AML-193 (cell line): ENCODE data around the gene SMC1B.
"Not testable (repeated sequence)": the region's sequence is repeated elsewhere in the genome, so short reads cannot be mapped to it uniquely, and the experiment has no call there.

Source experiments
- DNase-seq, 2 experiments: peaks; one replicate each; lab custom pipeline; 2025; lab: John Stamatoyannopoulos, UW

SMC1B gene

GRCh38 chr22:45442116-45442515 is 28.7 kb upstream of the SMC1B start:
- DNase-seq = no peak

- peak in 1 of 2 experiments; percentile 20 for DNase-seq
Measured at GRCh38 chr22:45441138-45441537, 27.7 kb upstream of the SMC1B start.

DNA sequence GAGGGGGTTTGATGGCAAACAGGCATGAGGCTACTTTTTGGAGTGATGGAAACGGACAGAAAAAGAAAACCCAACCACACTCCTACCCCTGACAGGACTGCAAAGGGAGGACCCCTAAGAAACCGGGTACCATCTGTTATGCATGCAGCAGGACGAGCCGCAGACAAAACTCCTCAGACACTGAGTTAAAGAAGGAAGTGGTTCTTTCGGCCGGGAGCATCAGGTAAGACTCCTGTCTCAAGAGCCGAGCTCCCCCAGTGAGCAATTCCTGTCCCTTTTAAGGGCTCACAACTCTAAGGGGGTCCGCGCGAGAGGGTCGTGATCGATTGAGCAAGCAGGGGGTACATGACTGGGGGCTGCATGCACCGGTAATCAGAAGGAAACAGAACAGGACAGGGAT is 27.3 kb upstream of the SMC1B start:
- not testable (repeated sequence) for DNase-seq

GRCh38 chr22:45438336-45438735 is 24.9 kb upstream of the SMC1B start:
- DNase-seq = no peak

GRCh38 chr22:45436871-45437517 is 23.6 kb upstream of the SMC1B start:
- not testable (repeated sequence) for DNase-seq

GRCh38 chr22:45435544-45436139 is 22.2 kb upstream of the SMC1B start:
- DNase-seq = peak; percentile 73 to 76

DNA sequence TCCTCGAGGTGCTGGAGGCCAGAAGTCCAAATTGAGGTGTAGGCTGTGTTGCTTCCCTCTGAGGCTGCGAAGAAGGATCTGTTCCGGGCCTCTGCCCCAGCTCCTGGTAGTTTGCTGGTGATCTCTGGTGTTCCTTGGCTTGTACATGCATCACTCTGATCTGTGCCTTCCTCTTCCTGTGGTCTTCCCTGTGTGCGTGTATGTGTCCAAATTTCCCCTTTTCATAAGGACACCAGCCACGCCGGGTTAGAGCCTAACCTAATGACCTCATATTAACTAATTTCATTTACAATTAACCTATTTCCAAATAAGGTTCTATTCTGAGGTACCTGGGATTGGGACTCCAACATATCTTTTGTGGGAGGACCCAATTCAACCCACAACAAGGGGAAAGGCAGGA is 21.6 kb upstream of the SMC1B start:
- no peak for DNase-seq

GRCh38 chr22:45430871-45431270 is 17.5 kb upstream of the SMC1B start:
- DNase-seq = no peak

- no peak for DNase-seq
Measured at GRCh38 chr22:45429981-45430775, 16.8 kb upstream of the SMC1B start.

DNA sequence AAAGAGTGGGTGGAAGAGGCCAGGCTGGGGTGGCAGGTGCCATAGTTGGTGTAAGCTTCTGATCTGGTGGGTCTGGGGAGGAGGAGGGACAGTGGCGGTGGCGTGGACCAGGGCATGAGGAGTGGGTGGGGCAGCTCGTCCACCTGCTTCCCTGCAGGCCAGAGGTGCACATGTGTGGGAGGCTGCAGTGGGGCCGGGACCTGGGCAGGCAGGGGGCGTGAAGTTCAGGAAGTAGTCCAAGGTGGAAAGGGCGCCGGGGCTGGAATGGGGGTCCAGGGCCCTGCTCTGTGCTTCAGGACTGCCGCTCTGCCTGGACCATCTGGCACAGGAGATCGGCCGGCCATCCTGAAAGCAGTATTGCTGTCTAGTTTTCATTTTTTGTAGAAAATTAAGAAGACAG is 16.0 kb upstream of the SMC1B start:
- DNase-seq = no peak

DNA sequence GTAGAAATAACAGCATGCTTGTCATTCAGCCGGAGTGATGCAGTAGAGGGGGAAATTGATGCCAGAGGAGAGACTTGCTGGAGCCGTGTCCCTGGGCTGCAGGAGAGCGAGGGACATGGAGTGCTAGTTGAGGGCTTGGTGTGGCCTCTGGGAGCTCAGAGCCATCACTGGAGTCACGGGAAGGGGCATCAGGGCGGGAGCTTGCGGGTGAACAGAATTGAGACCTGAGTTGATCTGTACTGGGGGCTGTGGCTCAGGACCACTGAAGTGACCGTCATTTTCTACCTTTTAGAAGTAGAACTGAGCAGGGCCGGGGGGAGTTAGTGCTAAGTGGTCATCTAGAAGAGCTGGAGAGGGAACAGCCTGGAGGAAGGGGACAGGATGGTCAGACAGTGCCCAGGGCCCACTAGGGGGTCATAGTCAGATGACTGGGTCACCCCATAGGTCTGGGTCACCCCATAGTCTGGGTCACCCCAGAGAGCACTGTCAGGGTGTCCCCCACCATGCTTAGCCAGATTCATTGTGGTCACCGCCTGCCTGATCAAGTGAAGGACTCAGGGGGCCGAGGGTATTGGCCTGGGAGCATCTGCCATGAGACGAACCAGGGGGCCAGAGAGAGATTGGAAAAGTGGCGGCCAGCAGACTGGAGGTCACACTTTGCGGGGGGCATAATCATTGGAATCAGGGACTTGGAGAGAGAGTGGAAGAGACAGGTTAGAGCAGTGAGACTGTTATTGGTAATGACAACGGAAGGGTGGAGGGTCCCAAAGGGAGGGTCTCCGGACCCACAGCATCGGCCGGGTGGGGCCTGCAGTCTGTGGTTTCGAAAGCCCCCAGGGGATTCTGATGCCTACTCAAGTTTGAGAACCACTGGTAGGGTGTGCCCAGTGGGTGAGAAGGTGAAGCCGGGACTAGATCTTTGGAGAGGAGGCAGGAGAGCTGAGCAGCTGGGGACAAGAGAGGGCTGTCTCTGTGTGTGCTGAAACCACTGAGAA is 15.3 kb upstream of the SMC1B start:
- no peak for DNase-seq

- no peak for DNase-seq
Measured at GRCh38 chr22:45427114-45427513, 13.7 kb upstream of the SMC1B start.

- DNase-seq = no peak
Measured at GRCh38 chr22:45426387-45426786, 13.0 kb upstream of the SMC1B start.

DNA sequence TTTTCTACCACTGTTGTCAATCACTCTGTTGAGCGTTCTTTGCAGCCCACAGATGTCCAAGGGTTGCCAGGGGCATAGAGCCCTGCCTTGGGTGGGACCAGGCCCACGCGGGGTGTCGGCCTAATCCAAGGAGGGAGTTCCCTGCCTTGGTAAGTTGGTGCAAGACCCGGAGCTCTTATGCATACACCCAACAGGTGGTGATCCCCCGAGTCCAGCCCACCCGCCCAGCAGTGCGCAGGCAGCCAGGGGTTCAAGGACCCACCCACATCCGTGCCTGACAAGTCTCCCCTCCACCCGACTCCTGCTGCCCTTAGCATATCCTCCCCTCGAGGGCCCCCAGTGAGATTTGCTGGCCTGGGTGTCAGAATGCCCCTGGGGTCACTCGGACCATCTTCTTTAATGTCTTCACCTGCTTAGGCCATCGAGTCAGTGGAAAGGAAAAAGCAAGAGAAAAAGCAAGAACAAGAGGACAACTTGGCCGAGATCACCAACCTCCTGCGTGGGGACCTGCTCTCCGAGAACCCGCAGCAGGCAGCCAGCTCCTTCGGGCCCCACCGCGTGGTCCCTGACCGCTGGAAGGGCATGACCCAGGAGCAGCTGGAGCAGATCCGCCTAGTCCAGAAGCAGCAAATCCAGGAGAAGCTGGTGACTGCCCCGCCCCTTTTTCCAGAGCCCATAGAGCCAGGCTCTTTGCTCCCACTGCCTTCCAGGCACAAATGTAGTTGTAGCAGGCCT is 12.3 kb upstream of the SMC1B start:
- DNase-seq = no peak

- DNase-seq = no peak
Measured at GRCh38 chr22:45425101-45425500, 11.7 kb upstream of the SMC1B start.

DNA sequence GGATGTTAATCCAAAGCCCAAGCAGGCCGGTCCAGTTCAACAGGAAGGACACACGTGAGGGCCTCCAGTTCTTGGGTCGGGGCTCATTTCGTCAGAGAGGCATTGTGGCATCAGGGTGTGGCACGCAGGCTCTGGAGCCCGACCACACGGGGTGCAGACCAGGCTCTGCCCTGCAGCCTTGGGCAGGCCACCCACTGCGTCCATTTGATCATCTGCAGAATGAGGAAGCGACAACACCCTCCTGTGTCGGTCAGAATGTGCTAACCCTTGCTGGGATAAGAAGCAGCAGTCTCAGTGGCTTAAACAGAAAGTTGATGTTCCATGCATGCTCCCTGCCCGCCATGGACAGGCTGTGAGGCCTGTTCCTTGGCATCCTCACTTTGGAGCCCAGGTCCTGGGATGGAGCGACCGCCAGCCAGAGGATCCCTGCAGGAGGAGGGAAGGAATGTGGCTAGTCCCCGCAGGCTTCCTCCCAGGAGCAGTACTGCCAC is 10.9 kb upstream of the SMC1B start:
- DNase-seq = no peak

- no peak for DNase-seq
Measured at GRCh38 chr22:45423524-45423923, 10.1 kb upstream of the SMC1B start.

- no peak for DNase-seq
Measured at GRCh38 chr22:45422237-45422983, 9.0 kb upstream of the SMC1B start.

- no peak for DNase-seq
Measured at GRCh38 chr22:45421349-45422055, 8.1 kb upstream of the SMC1B start.

- no peak for DNase-seq
Measured at GRCh38 chr22:45420539-45420938, 7.1 kb upstream of the SMC1B start.
